GM23248 (cell line): ENCODE data around the gene ZDHHC14.

ENCODE experiments used
- EZH2 ChIP-seq: fragments of 200-600 bp; sonication (generic); IDR thresholded peaks from 2 replicates; pipeline ENCODE4 v1.6.1; 2018; ENCODE audit warnings: antibody characterized with exemption, mild to moderate bottlenecking; ENCODE audit not compliant: insufficient read depth, poor library complexity, severe bottlenecking
- EZH2phosphoT487 ChIP-seq: fragments of 200-600 bp; sonication (generic); IDR thresholded peaks from 2 replicates; pipeline ENCODE4 v1.6.1; 2018; ENCODE audit warnings: antibody characterized with exemption, moderate library complexity, mild to moderate bottlenecking, low read depth; ENCODE audit not compliant: insufficient read depth

GRCh38 chr6:157607317-157608109, 226.5 kb downstream of the ZDHHC14 start:
- no peak for TF ChIP-seq EZH2
- TF ChIP-seq EZH2phosphoT487: no peak
